HL-60/S4 treated with retinoic acid at 250 ng/mL for 4 days and 3 days (cell line): Measurements from ENCODE around the gene CFAP119.

ENCODE experiments used
- in situ Hi-C: fragments of 300-500 bp; cut with MboI; formaldehyde crosslinking; loops from 2 replicates; pipeline ENCODE4 v1.7.0; 2022; ENCODE audit warnings: low sequenced_read_pairs

The CFAP119 gene

GRCh38 chr16:30762991-30763725 is 1.3 kb upstream of the CFAP119 start:
- in situ Hi-C loops: no loop called here

- in situ Hi-C loops: no loop called here
Measured at GRCh38 chr16:30761427-30761927, 385 bp downstream of the CFAP119 start.

- in situ Hi-C loops: no loop called here
Measured at GRCh38 chr16:30760577-30761426, 1.1 kb downstream of the CFAP119 start.

- in situ Hi-C loops: no loop called here
Measured at GRCh38 chr16:30760001-30760559, 1.8 kb downstream of the CFAP119 start.

- in situ Hi-C loops: no loop called here
Measured at GRCh38 chr16:30758988-30759491, 2.8 kb downstream of the CFAP119 start.

- in situ Hi-C loops: no loop called here
Measured at GRCh38 chr16:30757316-30757715, 4.5 kb downstream of the CFAP119 start.

GRCh38 chr16:30756781-30757100 is 5.1 kb downstream of the CFAP119 start:
- in situ Hi-C loops: no loop called here

GRCh38 chr16:30755955-30756780 is 5.7 kb downstream of the CFAP119 start:
- in situ Hi-C loops: no loop called here

- in situ Hi-C loops: no loop called here
Measured at GRCh38 chr16:30753596-30753995, 8.3 kb downstream of the CFAP119 start.

GRCh38 chr16:30750876-30751465 is 10.9 kb downstream of the CFAP119 start:
- in situ Hi-C loops: no loop called here

GRCh38 chr16:30750201-30750600 is 11.7 kb downstream of the CFAP119 start:
- in situ Hi-C loops: no loop called here

GRCh38 chr16:30748634-30749445 is 13.0 kb downstream of the CFAP119 start:
- in situ Hi-C loops: no loop called here

- in situ Hi-C loops: no loop called here
Measured at GRCh38 chr16:30747799-30748633, 13.8 kb downstream of the CFAP119 start, which contains the start of gene PHKG2. Gene PHKG2, plus strand, starts transcription at chr16:30748425. Its CDS starts 396 bp downstream, at chr16:30748821.

GRCh38 chr16:30747331-30747730 is 14.5 kb downstream of the CFAP119 start:
- in situ Hi-C loops: no loop called here

- in situ Hi-C loops: no loop called here
Measured at GRCh38 chr16:30746638-30747175, 15.2 kb downstream of the CFAP119 start.

GRCh38 chr16:30745082-30745481 is 16.8 kb downstream of the CFAP119 start:
- in situ Hi-C loops: no loop called here

GRCh38 chr16:30744183-30744582 is 17.7 kb downstream of the CFAP119 start:
- in situ Hi-C loops: no loop called here

- in situ Hi-C loops: no loop called here
Measured at GRCh38 chr16:30743716-30744115, 18.1 kb downstream of the CFAP119 start.
